WTC11 (cell line): ENCODE measurements around the gene AIG1. TPM values are rescaled to one million over a fixed set of nuclear protein-coding genes. Genes with fewer than 3 reads are reported as not detected.

ENCODE experiments used
- ATAC-seq: fragments of 200-7000 bp; cut with Tn5 transposase; 2 replicates; pipeline ENCODE4 v1.10.0; 2021; ENCODE audit warnings: mild to moderate bottlenecking, moderate library complexity
- CTCF ChIA-PET: fragments of 300-600 bp; sonication (Branson Sonifier 250); formaldehyde crosslinking; loops from one replicate; lab custom pipeline; 2021; ENCODE audit warnings: antibody characterized with exemption; lab: Charles Lee
- POLR2A ChIA-PET: fragments of 350-600 bp; sonication (Branson Sonifier 250); formaldehyde crosslinking; loops from one replicate; lab custom pipeline; 2021; ENCODE audit warnings: antibody characterized with exemption; lab: Charles Lee
- DNase-seq: peaks from one replicate; pipeline ENCODE4 v3.0.0; 2021; ENCODE audit warnings: low spot score
- H3K27ac Mint-ChIP-seq: 2 replicates; pipeline ENCODE4 v1.8.0; 2021; ENCODE audit warnings: mixed read lengths
- H3K27me3 Mint-ChIP-seq: 2 replicates; pipeline ENCODE4 v1.8.0; 2021; ENCODE audit warnings: low read depth, mild to moderate bottlenecking, moderate library complexity, mixed read lengths
- H3K36me3 Mint-ChIP-seq: 2 replicates; pipeline ENCODE4 v1.8.0; 2021; ENCODE audit warnings: mixed read lengths
- H3K4me1 Mint-ChIP-seq: 2 replicates; pipeline ENCODE4 v1.8.0; 2022; ENCODE audit warnings: mixed read lengths
- H3K4me3 Mint-ChIP-seq: 2 replicates; pipeline ENCODE4 v1.8.0; 2021; ENCODE audit warnings: mild to moderate bottlenecking, moderate library complexity, mixed read lengths
- H3K9me3 Mint-ChIP-seq: 2 replicates; pipeline ENCODE4 v1.8.0; 2021; ENCODE audit warnings: mixed read lengths
- ARID4B ChIP-seq: sonication (generic); formaldehyde crosslinking; IDR thresholded peaks from 2 replicates; pipeline ENCODE4 v1.8.0; 2023; ENCODE audit warnings: missing genetic modification reagents, mild to moderate bottlenecking, borderline replicate concordance
- E2F5 ChIP-seq: sonication (generic); formaldehyde crosslinking; IDR thresholded peaks from 2 replicates; pipeline ENCODE4 v1.8.1; 2022; ENCODE audit warnings: mild to moderate bottlenecking, moderate library complexity, missing genetic modification reagents
- EMX1 ChIP-seq: fragments of 250-450 bp; sonication (Bioruptor Pico); IDR thresholded peaks from 2 replicates; pipeline ENCODE4 v1.8.0; 2021; ENCODE audit warnings: mild to moderate bottlenecking
- FOXK1 ChIP-seq: sonication (generic); formaldehyde crosslinking; IDR thresholded peaks from 2 replicates; pipeline ENCODE4 v1.8.0; 2022; ENCODE audit warnings: mild to moderate bottlenecking, moderate library complexity, missing genetic modification reagents
- FOXP4 ChIP-seq: sonication (generic); formaldehyde crosslinking; IDR thresholded peaks from 2 replicates; pipeline ENCODE4 v1.8.0; 2022; ENCODE audit warnings: mild to moderate bottlenecking, missing genetic modification reagents
- GABPB1 ChIP-seq: sonication (generic); formaldehyde crosslinking; IDR thresholded peaks from 2 replicates; pipeline ENCODE4 v1.8.1; 2023; ENCODE audit warnings: mild to moderate bottlenecking, missing genetic modification reagents
- HMGA2 ChIP-seq: fragments of 250-450 bp; sonication (Bioruptor Pico); IDR thresholded peaks from 2 replicates; pipeline ENCODE4 v1.4.0; 2021; ENCODE audit warnings: mild to moderate bottlenecking, moderate library complexity
- IRF1 ChIP-seq: sonication (generic); formaldehyde crosslinking; IDR thresholded peaks from 2 replicates; pipeline ENCODE4 v1.8.0; 2023; ENCODE audit warnings: missing genetic modification reagents
- JUN ChIP-seq: sonication (generic); formaldehyde crosslinking; IDR thresholded peaks from 2 replicates; pipeline ENCODE4 v1.8.0; 2023; ENCODE audit warnings: mild to moderate bottlenecking, missing genetic modification reagents
- SOX15 ChIP-seq: fragments of 250-450 bp; sonication (Bioruptor Pico); IDR thresholded peaks from 2 replicates; pipeline ENCODE4 v1.9.0; 2021; ENCODE audit warnings: mild to moderate bottlenecking
- STAT6 ChIP-seq: sonication (generic); formaldehyde crosslinking; conservative IDR thresholded peaks from 2 replicates; pipeline ENCODE4 v1.8.1; 2023; ENCODE audit warnings: mild to moderate bottlenecking, low read depth, missing genetic modification reagents, moderate library complexity
- USF2 ChIP-seq: sonication (generic); formaldehyde crosslinking; IDR thresholded peaks from 2 replicates; pipeline ENCODE4 v1.8.1; 2023; ENCODE audit warnings: mild to moderate bottlenecking, missing genetic modification reagents, moderate library complexity
- ZBTB21 ChIP-seq: sonication (generic); formaldehyde crosslinking; IDR thresholded peaks from 2 replicates; pipeline ENCODE4 v1.8.1; 2023; ENCODE audit warnings: mild to moderate bottlenecking, missing genetic modification reagents, borderline replicate concordance
- ZMAT4 ChIP-seq: fragments of 250-450 bp; sonication (Bioruptor Pico); IDR thresholded peaks from 2 replicates; pipeline ENCODE4 v1.9.0; 2021; ENCODE audit warnings: mild to moderate bottlenecking
- ZNF121 ChIP-seq: sonication (generic); formaldehyde crosslinking; IDR thresholded peaks from 2 replicates; pipeline ENCODE4 v1.8.0; 2023; ENCODE audit warnings: missing genetic modification reagents
- ZNF138 ChIP-seq: sonication (generic); formaldehyde crosslinking; conservative IDR thresholded peaks from 2 replicates; pipeline ENCODE4 v1.8.1; 2022; ENCODE audit warnings: mild to moderate bottlenecking, moderate library complexity, missing genetic modification reagents
- ZNF219 ChIP-seq: sonication (generic); formaldehyde crosslinking; IDR thresholded peaks from 2 replicates; pipeline ENCODE4 v1.8.0; 2023; ENCODE audit warnings: missing genetic modification reagents, mild to moderate bottlenecking, borderline replicate concordance
- ZNF263 ChIP-seq: sonication (generic); formaldehyde crosslinking; IDR thresholded peaks from 2 replicates; pipeline ENCODE4 v1.8.1; 2022; ENCODE audit warnings: low read depth, mild to moderate bottlenecking, moderate library complexity, missing genetic modification reagents
- total RNA-seq: library from RNA; stranded (reverse); gene quantifications from 3 replicates; pipeline ENCODE4 v1.2.3, GENCODE V29; 2021

The AIG1 gene
- total RNA-seq, 1 experiment from 2014 or later = 38.8 TPM

GRCh38 chr6:143222801-143223231, 162.1 kb downstream of the AIG1 start (continued):
- TF ChIP-seq STAT6 (CRISPR knock-in tag) = no peak

- ChIA-PET POLR2A (no interaction called here), CTCF (interaction anchor here (0.6 to 1.1 kb wide), 2 partner anchors 9 to 48 kb away, joined by 4 read pairs; no protein-coding TSS in a partner anchor)
- Mint-ChIP-seq H3K4me1 (peaks cover 31% of the 10 kb centered on the region), H3K27ac (peak overlapping the region; percentile 72; the same call in 1 of the 2 replicates), H3K9me3 (no peaks in the 10 kb centered on the region), H3K4me3 (no peak overlapping the region), H3K36me3 (no peaks in the 10 kb centered on the region), H3K27me3 (no peaks in the 10 kb centered on the region)
- TF ChIP-seq HMGA2 (CRISPR knock-in tag) = no peak
- peak; percentile 90 for TF ChIP-seq GABPB1 (CRISPR knock-in tag)
- DNase-seq = no peak
- no peak for ATAC-seq
Measured at GRCh38 chr6:143223895-143224294, 163.2 kb downstream of the AIG1 start.

GRCh38 chr6:143224516-143224915, 163.8 kb downstream of the AIG1 start:
- no peak overlapping the region for H3K27ac Mint-ChIP-seq
- H3K27me3 Mint-ChIP-seq = no peaks in the 10 kb centered on the region
- POLR2A ChIA-PET = no interaction called here
- TF ChIP-seq ZMAT4 (CRISPR knock-in tag) (no peak), STAT6 (CRISPR knock-in tag) (no peak), E2F5 (CRISPR knock-in tag) (no peak), ZBTB21 (no peak), ZNF263 (no peak), ZNF121 (CRISPR knock-in tag) (no peak), USF2 (no peak), FOXP4 (CRISPR knock-in tag) (no peak), IRF1 (no peak), SOX15 (CRISPR knock-in tag) (no peak), GABPB1 (CRISPR knock-in tag) (no peak), ZNF219 (CRISPR knock-in tag) (no peak), ZNF138 (CRISPR knock-in tag) (no peak), JUN (CRISPR knock-in tag) (no peak), EMX1 (CRISPR knock-in tag) (no peak), FOXK1 (no peak), ARID4B (CRISPR knock-in tag) (no peak)

More at GRCh38 chr6:143224516-143224915, 163.8 kb downstream of the AIG1 start:
- no peaks in the 10 kb centered on the region for H3K9me3 Mint-ChIP-seq
- H3K4me1 Mint-ChIP-seq = peaks cover 31% of the 10 kb centered on the region
- H3K36me3 Mint-ChIP-seq = no peaks in the 10 kb centered on the region
- CTCF ChIA-PET = interaction anchor here (0.6 to 1.1 kb wide), 2 partner anchors 9 to 48 kb away, joined by 4 read pairs; no protein-coding TSS in a partner anchor
- DNase-seq = no peak
- no peak overlapping the region for H3K4me3 Mint-ChIP-seq
- no peak for ATAC-seq
